Activated CD4-positive, alpha-beta T cell treated with anti-CD3 and anti-CD28 coated beads, Interleukin-2, amount 50 U/mL, for 48 hours (primary cell): ENCODE results near the gene COMMD6.

ENCODE experiments used
- DNase-seq, 2 experiments: peaks; one replicate each; pipeline ENCODE4 v3.0.0-alpha.2; 2020

COMMD6 gene

GRCh38 chr13:75518439-75519088 is 19.1 kb downstream of the COMMD6 start:
- no peak for DNase-seq

GRCh38 chr13:75514080-75514995 is 23.3 kb downstream of the COMMD6 start:
- no peak for DNase-seq

GRCh38 chr13:75513271-75513670 is 24.4 kb downstream of the COMMD6 start:
- no peak for DNase-seq

- no peak for DNase-seq
Measured at GRCh38 chr13:75512253-75512652, 25.4 kb downstream of the COMMD6 start.

- no peak for DNase-seq
Measured at GRCh38 chr13:75511051-75511625, 26.5 kb downstream of the COMMD6 start.

GRCh38 chr13:75508002-75508548 is 29.6 kb downstream of the COMMD6 start:
- no peak for DNase-seq

- DNase-seq, result no peak
Measured at GRCh38 chr13:75507027-75508001, 30.3 kb downstream of the COMMD6 start.

GRCh38 chr13:75506018-75506417 is 31.6 kb downstream of the COMMD6 start:
- no peak for DNase-seq

- DNase-seq, result no peak
Measured at GRCh38 chr13:75505327-75505726, 32.3 kb downstream of the COMMD6 start.

GRCh38 chr13:75495938-75496337 is 41.7 kb downstream of the COMMD6 start:
- no peak for DNase-seq

GRCh38 chr13:75494491-75494890 is 43.1 kb downstream of the COMMD6 start:
- DNase-seq, result no peak

GRCh38 chr13:75493156-75493555 is 44.5 kb downstream of the COMMD6 start:
- DNase-seq, result no peak

- DNase-seq, result no peak
Measured at GRCh38 chr13:75492389-75492788, 45.3 kb downstream of the COMMD6 start.

- no peak for DNase-seq
Measured at GRCh38 chr13:75491376-75491775, 46.3 kb downstream of the COMMD6 start.

GRCh38 chr13:75489502-75490263 is 48.0 kb downstream of the COMMD6 start:
- DNase-seq, result no peak

GRCh38 chr13:75486146-75487062 is 51.2 kb downstream of the COMMD6 start:
- no peak for DNase-seq

GRCh38 chr13:75485286-75486062 is 52.2 kb downstream of the COMMD6 start:
- DNase-seq, result no peak

GRCh38 chr13:75482820-75483079 is 54.9 kb downstream of the COMMD6 start:
- DNase-seq, result no peak

- peak; percentile 63 to 70 for DNase-seq
Measured at GRCh38 chr13:75482070-75482819, 55.4 kb downstream of the COMMD6 start, which contains the start of gene TBC1D4. Gene TBC1D4 (minus strand): TSS chr13:75482169. CDS start chr13:75481767, 402 bp downstream.
